ENCODE measurements around the gene VN1R5. TPM values are rescaled to one million over a fixed set of nuclear protein-coding genes. Genes with fewer than 3 reads are reported as not detected.
"Not testable (repeated sequence)": the region's sequence is repeated elsewhere in the genome, so short reads cannot be mapped to it uniquely, and the experiment has no call there.

Gene VN1R5
- polyA plus RNA-seq, 6 donors from 2014 or later = not detected

DNA sequence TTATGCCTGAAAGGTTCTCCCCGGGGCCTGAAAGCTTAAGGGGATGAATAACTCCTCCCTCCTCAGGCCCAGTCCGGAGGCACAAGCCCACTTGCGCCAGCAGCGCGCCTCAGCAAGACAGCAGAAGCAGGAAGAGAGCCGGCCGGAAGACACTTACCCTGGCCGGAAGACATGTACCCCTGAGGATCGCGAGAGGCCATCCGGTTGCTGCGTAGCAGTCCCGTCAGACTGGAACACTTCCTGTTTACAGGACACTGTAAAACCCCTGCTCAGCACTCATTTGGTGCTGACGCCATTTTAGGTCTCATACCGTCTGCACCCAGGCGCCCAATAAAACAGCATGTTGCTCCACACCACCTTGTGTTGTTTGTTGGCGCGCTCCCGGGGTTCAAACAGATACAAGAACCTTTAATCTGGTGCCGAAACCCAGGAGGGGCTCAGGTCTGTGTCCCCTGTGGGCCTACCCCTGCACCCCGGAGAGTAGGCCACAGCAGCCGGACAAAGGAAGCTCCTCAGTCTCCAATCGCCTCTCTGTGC lies 30.3 kb downstream of the VN1R5 start:
- no peaks in the 10 kb centered on the region for H3K4me1 Mint-ChIP-seq
- H3K27me3 Mint-ChIP-seq = no peaks in the 10 kb centered on the region
- no peak overlapping the region for H3K4me3 Mint-ChIP-seq
- DNase-seq = no peak
- ATAC-seq (ENCODE audit: low read depth in 2 of 2) = no peak
- peaks cover 0 to 12% of the 10 kb centered on the region in 2 donors for H3K36me3 Mint-ChIP-seq
- H3K27ac Mint-ChIP-seq = peak overlapping the region in 1 of 6 donors; percentile 62
- peaks cover 2 to 26% (median 9%) of the 10 kb centered on the region in 7 donors for H3K9me3 Mint-ChIP-seq

DNA sequence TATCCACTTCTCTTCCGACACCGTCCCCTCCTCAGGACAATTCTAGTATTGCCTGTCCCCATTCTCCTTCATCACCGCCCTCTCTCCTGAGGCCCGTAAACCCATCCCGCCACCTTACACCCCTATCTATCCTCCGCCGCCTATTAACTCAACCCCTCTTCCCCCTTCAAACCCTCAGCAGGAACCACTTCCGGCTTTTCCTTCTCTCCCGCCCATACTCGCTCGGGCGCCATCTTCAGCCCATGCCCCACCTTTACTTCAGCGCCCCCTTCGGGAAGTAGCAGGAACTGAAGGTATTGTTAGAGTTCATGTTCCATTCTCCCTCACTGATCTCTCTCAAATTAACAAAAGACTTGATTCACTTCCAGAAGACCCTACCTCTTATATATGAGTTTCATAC lies 31.6 kb downstream of the VN1R5 start:
- Mint-ChIP-seq H3K36me3 (peaks cover 0 to 12% of the 10 kb centered on the region in 2 donors), H3K4me3 (no peak overlapping the region), H3K27ac (no peak overlapping the region), H3K4me1 (no peaks in the 10 kb centered on the region), H3K27me3 (no peaks in the 10 kb centered on the region), H3K9me3 (peaks cover 2 to 26% (median 9%) of the 10 kb centered on the region in 7 donors)
- ATAC-seq (ENCODE audit: low read depth in 2 of 2) = no peak
- no peak for DNase-seq

DNA sequence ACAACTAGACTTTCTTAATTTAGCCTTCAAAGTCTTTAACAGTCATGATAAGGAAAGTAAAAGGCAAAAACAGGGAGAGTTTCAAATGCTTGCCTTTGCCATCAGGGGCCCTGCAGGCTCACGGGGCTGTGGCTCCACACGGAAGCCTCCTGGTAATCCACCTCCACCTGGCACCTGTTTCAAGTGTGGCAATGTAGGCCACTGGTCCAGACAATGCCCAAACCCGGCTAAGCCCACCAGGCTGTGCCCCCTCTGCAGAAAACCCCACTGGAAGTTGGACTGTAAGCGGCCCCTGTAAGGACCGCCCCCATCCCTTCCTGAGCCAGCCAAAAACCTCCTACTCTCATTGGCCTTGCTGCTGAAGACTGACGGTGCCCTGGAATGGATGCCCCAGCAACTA lies 32.5 kb downstream of the VN1R5 start:
- Mint-ChIP-seq H3K4me1 (no peaks in the 10 kb centered on the region), H3K9me3 (peaks cover 2 to 26% (median 9%) of the 10 kb centered on the region in 7 donors), H3K4me3 (no peak overlapping the region), H3K36me3 (peaks cover 0 to 12% of the 10 kb centered on the region in 2 donors), H3K27me3 (no peaks in the 10 kb centered on the region), H3K27ac (no peak overlapping the region)
- ATAC-seq (ENCODE audit: low read depth in 2 of 2) (no peak), DNase-seq (no peak)

DNA sequence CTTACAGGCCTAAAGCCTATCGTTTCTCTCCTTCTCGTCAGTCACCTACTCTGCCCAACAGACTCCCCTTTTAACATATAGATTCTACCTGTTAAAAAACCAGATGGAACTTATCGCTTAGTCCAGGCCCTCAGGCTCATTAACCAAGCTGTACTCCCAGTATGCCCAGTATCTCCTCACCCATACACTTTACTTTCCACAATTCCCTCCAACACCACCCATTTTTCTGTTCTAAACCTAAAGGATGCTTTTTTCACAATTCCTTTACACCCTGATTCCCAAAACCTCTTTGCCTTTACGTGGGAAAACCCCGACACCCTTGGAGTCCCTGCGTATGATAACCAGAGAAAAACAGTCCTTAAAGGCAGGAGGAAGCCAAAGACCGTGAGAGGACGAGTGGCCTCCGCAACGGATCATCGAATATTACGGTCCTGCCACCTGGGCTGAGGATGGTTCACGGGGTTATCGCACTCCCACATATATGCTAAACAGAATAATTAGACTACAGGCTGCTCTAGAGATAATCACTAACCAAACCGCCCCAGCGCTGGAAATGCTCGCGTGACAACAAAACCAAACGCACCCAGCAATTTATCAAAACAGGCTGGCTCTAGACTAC lies 33.5 kb downstream of the VN1R5 start:
- H3K36me3 Mint-ChIP-seq = peaks cover 0 to 12% of the 10 kb centered on the region in 2 donors
- H3K27ac Mint-ChIP-seq = peak overlapping the region in 1 of 6 donors; percentile 12
- not testable (repeated sequence) for ATAC-seq (ENCODE audit: low read depth in 2 of 2); H3K4me1 Mint-ChIP-seq; DNase-seq; H3K27me3 Mint-ChIP-seq; H3K4me3 Mint-ChIP-seq
- peaks cover 2 to 26% (median 9%) of the 10 kb centered on the region in 7 donors for H3K9me3 Mint-ChIP-seq

DNA sequence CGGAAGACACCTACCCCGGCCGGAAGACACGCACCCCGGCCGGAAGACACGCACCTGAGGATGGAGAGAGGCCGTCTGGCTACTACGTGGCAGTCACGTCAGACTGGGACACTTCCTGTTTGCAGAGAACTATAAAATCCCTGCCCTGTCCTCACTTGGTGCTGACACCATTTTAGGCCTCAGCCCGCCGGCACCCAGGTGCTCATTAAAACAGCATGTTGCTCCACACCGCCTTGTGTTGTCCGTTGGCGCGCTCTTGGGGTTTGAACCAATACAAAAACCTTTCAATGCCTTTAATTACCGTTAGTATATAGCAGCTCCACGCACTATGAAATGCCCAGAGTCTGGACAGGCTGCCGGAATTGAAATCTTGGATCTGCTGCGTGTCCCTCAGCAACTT lies 34.7 kb downstream of the VN1R5 start:
- no peak for DNase-seq
- Mint-ChIP-seq H3K27ac (peak overlapping the region in 1 of 6 donors; percentile 47), H3K27me3 (no peaks in the 10 kb centered on the region), H3K9me3 (peaks cover 2 to 26% (median 9%) of the 10 kb centered on the region in 7 donors), H3K4me1 (no peaks in the 10 kb centered on the region), H3K36me3 (peaks cover 0 to 12% of the 10 kb centered on the region in 2 donors), H3K4me3 (no peak overlapping the region)
- ATAC-seq (ENCODE audit: low read depth in 2 of 2) = no peak

DNA sequence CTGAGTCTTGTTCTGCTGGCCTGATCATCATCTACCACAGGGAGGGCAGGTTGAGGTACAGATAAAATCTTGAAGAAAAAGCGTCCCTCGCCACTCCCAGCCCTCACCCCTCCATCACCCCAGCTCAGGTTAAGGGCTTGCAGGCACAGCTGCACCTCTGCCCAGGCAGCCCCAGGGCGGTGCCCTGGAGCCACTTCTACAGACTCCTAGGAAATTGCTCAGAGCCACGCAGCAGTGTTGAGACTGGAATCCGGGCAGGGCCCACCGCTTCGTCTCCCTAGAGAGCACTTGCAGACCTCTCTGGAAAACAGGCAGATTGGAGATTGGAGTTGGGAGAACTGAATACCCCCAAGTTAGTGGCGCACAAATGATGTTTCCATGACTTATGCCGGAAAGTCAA lies 35.3 kb downstream of the VN1R5 start:
- no peaks in the 10 kb centered on the region for H3K4me1 Mint-ChIP-seq

DNA sequence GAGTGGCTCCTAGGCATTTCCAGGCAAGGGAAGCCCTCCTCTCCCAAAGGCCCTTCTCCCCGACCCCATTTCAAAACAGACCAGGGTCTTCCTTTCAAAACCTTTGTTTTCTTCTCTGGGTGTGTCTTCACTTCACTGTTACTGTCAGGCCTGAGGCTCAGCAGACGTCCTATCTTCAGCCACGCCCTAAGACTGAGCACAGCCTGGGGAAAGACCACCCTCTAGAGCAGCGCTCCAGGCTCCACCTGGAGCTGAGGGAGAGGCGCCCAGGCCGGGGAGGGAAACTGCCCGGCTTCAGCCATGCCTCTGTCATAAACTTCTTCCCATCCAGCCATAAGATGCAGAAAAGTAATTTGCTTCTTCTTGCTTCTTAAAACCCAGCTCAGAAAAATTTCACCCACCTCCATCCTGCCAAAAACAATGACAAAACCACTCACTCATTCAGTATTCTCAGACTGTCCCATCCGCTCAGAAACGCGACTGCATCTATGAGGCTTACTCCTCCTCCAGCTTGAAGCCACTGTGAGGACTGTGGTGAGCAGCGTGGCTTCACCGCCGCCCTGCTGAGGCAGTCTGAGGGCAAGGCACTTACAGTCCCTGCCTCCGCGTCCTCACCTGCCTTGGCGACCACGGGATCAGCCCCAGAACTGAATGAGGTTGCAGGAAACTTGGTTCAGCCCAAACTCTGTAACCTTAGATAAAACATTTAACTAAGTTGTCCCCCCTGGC lies 36.1 kb downstream of the VN1R5 start:
- H3K27me3 Mint-ChIP-seq = no peaks in the 10 kb centered on the region
- peaks cover 0 to 17% (median 4%) of the 10 kb centered on the region in 7 donors for H3K9me3 Mint-ChIP-seq
- peaks cover 0 to 6% of the 10 kb centered on the region in 2 donors for H3K36me3 Mint-ChIP-seq
- H3K4me1 Mint-ChIP-seq = no peaks in the 10 kb centered on the region
- ATAC-seq (ENCODE audit: low read depth in 2 of 2) = no peak
- H3K4me3 Mint-ChIP-seq = no peak overlapping the region
- H3K27ac Mint-ChIP-seq = peak overlapping the region in 1 of 6 donors; percentile 83
- DNase-seq = no peak

More for the DNA sequence above, 35.3 kb downstream of the VN1R5 start:
- peaks cover 0 to 7% of the 10 kb centered on the region in 2 donors for H3K36me3 Mint-ChIP-seq
- no peak for DNase-seq
- peaks cover 0 to 21% (median 4%) of the 10 kb centered on the region in 7 donors for H3K9me3 Mint-ChIP-seq
- H3K4me3 Mint-ChIP-seq = no peak overlapping the region
- peak overlapping the region in 1 of 6 donors; percentile 47 for H3K27ac Mint-ChIP-seq
- H3K27me3 Mint-ChIP-seq = no peaks in the 10 kb centered on the region
- ATAC-seq (ENCODE audit: low read depth in 2 of 2) = no peak

DNA sequence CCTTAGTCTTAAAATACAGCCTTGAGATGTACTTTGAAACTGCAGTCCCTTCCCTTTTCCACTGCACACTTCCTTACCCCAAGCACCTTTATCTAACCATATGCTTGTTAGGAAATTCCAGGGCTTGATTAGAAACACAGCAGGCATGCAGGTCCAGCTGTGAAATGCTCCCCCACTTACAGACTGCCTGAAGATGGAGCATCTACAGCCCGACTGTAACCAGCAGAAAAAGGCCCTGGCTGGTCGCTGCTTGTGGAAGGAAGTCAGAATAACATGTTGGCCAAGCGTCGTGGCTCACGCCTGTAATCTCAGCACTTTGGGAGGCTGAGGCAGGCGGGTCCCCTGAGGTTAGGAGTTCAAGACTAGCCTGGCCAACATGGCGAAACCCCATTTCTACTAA lies 37.2 kb downstream of the VN1R5 start:
- Mint-ChIP-seq H3K27ac (no peak overlapping the region), H3K4me3 (no peak overlapping the region), H3K36me3 (peaks cover 0 to 6% of the 10 kb centered on the region in 2 donors)

DNA sequence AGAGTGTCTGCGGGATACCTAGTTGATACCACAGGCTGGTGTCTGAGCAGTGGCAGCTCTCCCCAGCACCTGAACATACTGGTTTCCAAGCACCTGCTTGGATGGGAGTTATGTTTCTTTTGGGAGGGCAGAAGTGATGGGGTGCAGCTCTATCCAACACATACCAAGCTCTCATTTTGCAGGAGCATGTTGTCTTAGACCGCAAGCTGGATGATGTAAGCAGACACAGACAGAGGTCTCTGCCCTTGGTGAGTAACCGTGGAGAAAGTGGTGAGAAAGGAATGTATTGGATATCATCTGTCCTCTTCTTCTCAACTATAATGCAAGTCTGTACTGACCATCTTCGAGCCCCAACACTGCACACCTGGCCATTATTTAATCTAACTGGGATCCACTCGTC lies 38.4 kb downstream of the VN1R5 start:
- Mint-ChIP-seq H3K36me3 (peaks cover 3 to 4% of the 10 kb centered on the region in 2 donors), H3K9me3 (peaks cover 0 to 3% (median 0%) of the 10 kb centered on the region in 7 donors), H3K4me3 (no peak overlapping the region), H3K4me1 (no peaks in the 10 kb centered on the region), H3K27me3 (no peaks in the 10 kb centered on the region), H3K27ac (no peak overlapping the region)
- DNase-seq (no peak), ATAC-seq (ENCODE audit: low read depth in 2 of 2) (no peak)

More for the DNA sequence above, 37.2 kb downstream of the VN1R5 start:
- Mint-ChIP-seq H3K4me1 (no peaks in the 10 kb centered on the region), H3K27me3 (no peaks in the 10 kb centered on the region), H3K9me3 (peaks cover 0 to 11% (median 3%) of the 10 kb centered on the region in 7 donors)
- DNase-seq (no peak), ATAC-seq (ENCODE audit: low read depth in 2 of 2) (no peak)

DNA sequence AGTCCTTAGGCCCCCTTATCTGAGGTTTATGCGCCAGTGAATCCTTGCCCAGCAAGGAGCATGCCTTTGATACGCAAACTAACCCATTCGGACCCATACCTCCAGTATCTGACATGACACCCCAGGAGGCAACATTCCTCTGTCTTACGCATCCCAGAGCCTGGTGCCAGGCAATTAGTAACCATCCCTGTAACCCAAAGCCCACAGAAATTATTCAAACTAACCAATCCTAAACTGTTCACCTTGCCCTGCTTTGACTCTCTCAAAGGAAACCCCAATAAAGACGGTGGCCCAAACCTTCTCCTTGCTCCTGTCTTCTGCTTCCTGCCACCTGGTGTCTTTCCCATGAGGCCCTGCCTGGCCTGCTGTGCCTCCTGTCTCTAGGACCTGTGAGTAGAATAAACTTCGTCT lies 39.4 kb downstream of the VN1R5 start:
- peaks cover 0 to 4% of the 10 kb centered on the region in 2 donors for H3K36me3 Mint-ChIP-seq
- no peak overlapping the region for H3K4me3 Mint-ChIP-seq
- no peak for DNase-seq
- peaks cover 0 to 2% (median 0%) of the 10 kb centered on the region in 7 donors for H3K9me3 Mint-ChIP-seq
- no peaks in the 10 kb centered on the region for H3K27me3 Mint-ChIP-seq
- no peak for ATAC-seq (ENCODE audit: low read depth in 2 of 2)
- no peaks in the 10 kb centered on the region for H3K4me1 Mint-ChIP-seq
- no peak overlapping the region for H3K27ac Mint-ChIP-seq

DNA sequence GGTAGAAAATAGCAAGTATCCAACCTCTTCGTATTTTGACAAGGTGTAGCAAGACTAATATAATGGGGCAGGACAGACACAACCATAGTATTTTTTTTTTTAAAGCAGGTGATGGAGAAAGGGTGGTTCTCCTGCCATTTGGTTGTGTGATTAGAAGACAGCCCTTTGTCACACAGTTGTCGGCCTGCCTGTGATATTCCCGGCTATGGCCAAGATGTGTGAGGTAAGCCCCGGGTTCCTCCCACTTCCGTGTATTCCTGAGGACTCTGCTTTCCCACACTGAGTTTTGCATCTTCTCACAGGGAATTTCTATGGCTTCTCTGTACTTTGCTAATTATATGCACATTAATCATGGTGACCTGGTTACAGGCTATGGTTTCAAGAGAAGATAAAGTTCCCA lies 39.9 kb downstream of the VN1R5 start:
- Mint-ChIP-seq H3K27ac (no peak overlapping the region), H3K36me3 (peaks cover 0 to 4% of the 10 kb centered on the region in 2 donors)
- DNase-seq = no peak

DNA sequence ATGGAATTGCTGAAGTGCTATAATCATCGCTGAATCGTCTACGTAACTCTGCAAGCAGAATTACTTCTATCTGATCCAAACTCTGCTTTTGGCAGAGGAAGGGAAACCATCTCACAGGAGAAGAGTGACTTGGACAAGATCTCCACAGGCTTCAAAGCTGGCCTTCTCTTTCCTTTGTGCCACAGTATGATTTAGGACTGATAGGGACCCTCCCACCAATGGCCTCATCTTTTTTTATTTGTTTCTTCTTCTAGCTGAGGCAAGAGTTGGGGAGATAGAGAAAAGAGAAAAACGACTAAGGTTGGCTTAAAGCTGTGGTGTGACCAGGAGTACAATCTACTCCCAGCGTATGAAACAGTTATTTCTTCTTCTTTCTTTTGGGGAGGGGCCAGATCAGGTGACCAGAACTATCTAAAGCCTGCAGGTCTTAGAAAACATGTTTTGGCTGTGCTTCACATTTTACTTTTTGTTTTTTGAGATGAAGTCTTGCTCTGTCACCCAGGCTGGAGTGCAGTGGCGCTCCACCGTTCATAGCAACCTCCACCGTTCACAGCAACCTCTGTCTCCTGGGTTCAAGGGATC lies 40.8 kb downstream of the VN1R5 start:
- no peak for DNase-seq
- H3K9me3 Mint-ChIP-seq = peaks cover 0 to 2% (median 0%) of the 10 kb centered on the region in 7 donors
- H3K4me1 Mint-ChIP-seq = no peaks in the 10 kb centered on the region
- no peak for ATAC-seq (ENCODE audit: low read depth in 2 of 2)
- no peaks in the 10 kb centered on the region for H3K27me3 Mint-ChIP-seq
- H3K36me3 Mint-ChIP-seq = peaks cover 4 to 6% of the 10 kb centered on the region in 2 donors
- H3K4me3 Mint-ChIP-seq = no peak overlapping the region
- no peak overlapping the region for H3K27ac Mint-ChIP-seq

More for the DNA sequence above, 39.9 kb downstream of the VN1R5 start:
- H3K4me3 Mint-ChIP-seq = no peak overlapping the region
- H3K27me3 Mint-ChIP-seq = no peaks in the 10 kb centered on the region
- H3K4me1 Mint-ChIP-seq = no peaks in the 10 kb centered on the region
- no peak for ATAC-seq (ENCODE audit: low read depth in 2 of 2)
- H3K9me3 Mint-ChIP-seq = peaks cover 0 to 2% (median 0%) of the 10 kb centered on the region in 7 donors

DNA sequence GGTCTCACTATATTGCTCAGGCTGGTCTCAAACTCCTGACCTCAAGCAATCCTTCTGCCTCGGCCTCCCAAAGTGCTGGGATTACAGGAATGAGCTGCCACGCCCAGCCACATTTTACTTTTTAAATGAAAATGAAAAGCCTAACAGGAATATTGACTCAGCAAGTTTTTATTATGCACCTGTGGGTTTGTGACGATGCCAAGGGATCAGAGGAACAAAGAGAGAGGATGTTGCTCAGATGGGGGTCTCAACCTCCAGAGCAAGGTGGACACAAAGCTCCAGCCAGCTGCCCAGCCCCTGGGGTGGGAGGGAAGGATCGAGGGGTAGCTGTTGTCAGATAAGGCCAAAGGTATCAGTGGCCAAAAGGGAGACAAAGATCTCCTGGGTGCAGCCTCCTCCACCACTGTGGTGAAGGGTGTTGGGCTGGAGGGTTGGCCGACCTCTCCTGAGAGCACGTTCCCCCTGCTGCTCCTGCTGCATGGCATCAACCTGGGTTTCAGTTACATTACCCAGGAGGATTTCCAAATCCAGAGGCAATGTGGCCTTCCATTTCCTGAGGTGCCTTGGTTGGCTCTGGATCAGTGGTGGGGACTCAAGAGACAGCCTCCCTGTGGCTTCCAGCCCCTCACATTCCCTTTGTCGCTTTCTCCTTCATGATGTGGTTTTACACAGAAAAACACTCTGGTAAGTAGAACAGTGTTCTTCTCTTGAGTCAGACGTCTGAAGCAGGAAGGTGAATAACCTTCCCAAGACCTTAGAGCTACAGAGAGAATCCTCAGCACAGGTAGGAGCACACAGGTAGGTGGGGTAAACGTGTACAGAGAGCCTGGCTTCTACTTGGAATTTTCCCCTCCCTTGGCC lies 41.6 kb downstream of the VN1R5 start:
- Mint-ChIP-seq H3K9me3 (peaks cover 0 to 2% (median 0%) of the 10 kb centered on the region in 7 donors), H3K27me3 (no peaks in the 10 kb centered on the region), H3K27ac (peak overlapping the region in 1 of 6 donors; percentile 20), H3K36me3 (peaks cover 11 to 14% of the 10 kb centered on the region in 2 donors), H3K4me1 (peaks cover 0 to 4% (median 0%) of the 10 kb centered on the region in 3 donors), H3K4me3 (no peak overlapping the region)
- DNase-seq (no peak), ATAC-seq (ENCODE audit: low read depth in 2 of 2) (no peak)
